Measurements from ENCODE around the gene RGS2.

Gene RGS2

GRCh38 chr1:192814805-192815204 lies 6.0 kb downstream of the RGS2 start (continued):
- no peak for TF ChIP-seq ZSCAN18 (tag by site-specific recombination; IDR thresholded peaks at IDR 0.05)
- no peak for TF ChIP-seq ZNF776 (tag by site-specific recombination; IDR thresholded peaks at IDR 0.05; ENCODE audit: borderline replicate concordance)
- no peak for TF ChIP-seq ZNF629 (tag by site-specific recombination; IDR thresholded peaks at IDR 0.05)
- no peak for TF ChIP-seq ZNF132 (tag by site-specific recombination; IDR thresholded peaks at IDR 0.05; ENCODE audit: borderline replicate concordance)
- no peak for TF ChIP-seq ZNF571 (tag by site-specific recombination; IDR thresholded peaks at IDR 0.05)

- Histone ChIP-seq H3K36me3 (ENCODE audit: control insufficient read depth in 2 of 2, insufficient read depth in 1 of 2, low read length in 2 of 2) (no peaks in the 10 kb centered on the region), H3K9me3 (ENCODE audit: control insufficient read depth, insufficient read depth, low read depth, low read length) (no peaks in the 10 kb centered on the region), H3K4me3 (ENCODE audit: low read depth, low read length) (no peak overlapping the region), H3K27ac (ENCODE audit: extremely low read depth, low read depth, low read length) (no peak overlapping the region), H3K4me1 (ENCODE audit: control insufficient read depth, insufficient read depth, low read length) (no peaks in the 10 kb centered on the region)
- POLR2A ChIA-PET: no interaction called here
- no peak for TF ChIP-seq ZNF211 (tag by site-specific recombination; IDR thresholded peaks at IDR 0.05; ENCODE audit: low read depth)
- TF ChIP-seq ZFP69B (tag by site-specific recombination; IDR thresholded peaks at IDR 0.05): no peak
- TF ChIP-seq ZNF112 (tag by site-specific recombination; IDR thresholded peaks at IDR 0.05): no peak
- TF ChIP-seq ZBTB21 (tag by site-specific recombination; IDR thresholded peaks at IDR 0.05): no peak
- TF ChIP-seq TCF7L2 (IDR thresholded peaks at IDR 0.05; ENCODE audit: borderline replicate concordance, low read depth, low read length): no peak
- no peak for TF ChIP-seq ZNF174 (tag by site-specific recombination; IDR thresholded peaks at IDR 0.05)
- no peak for TF ChIP-seq ZNF121 (tag by site-specific recombination; IDR thresholded peaks at IDR 0.05)
- TF ChIP-seq HIC1 (tag by site-specific recombination; IDR thresholded peaks at IDR 0.05): no peak
- TF ChIP-seq ZNF645 (tag by site-specific recombination; IDR thresholded peaks at IDR 0.05): no peak
- no peak for TF ChIP-seq ZBTB6 (tag by site-specific recombination; IDR thresholded peaks at IDR 0.05)
- no peak for TF ChIP-seq HOXD13 (CRISPR knock-in tag; IDR thresholded peaks at IDR 0.05; ENCODE audit: borderline replicate concordance)
- no peak for TF ChIP-seq ZNF239 (tag by site-specific recombination; IDR thresholded peaks at IDR 0.05)
- TF ChIP-seq ZNF366 (tag by site-specific recombination; conservative IDR thresholded peaks at IDR 0.05): no peak
- TF ChIP-seq ZBTB44 (tag by site-specific recombination; IDR thresholded peaks at IDR 0.05): no peak
- TF ChIP-seq ZNF19 (tag by site-specific recombination; IDR thresholded peaks at IDR 0.05; ENCODE audit: low read depth): no peak
- TF ChIP-seq SP2 (tag by site-specific recombination; IDR thresholded peaks at IDR 0.05): no peak
- CTCF ChIA-PET: no interaction called here
These were observed 8.4 kb downstream of the RGS2 start for GRCh38 chr1:192817246-192817645.

Data from HEK293 (cell line).